K562 (cell line): ENCODE results near the gene MPZL1. TPM values are rescaled to one million over a fixed set of nuclear protein-coding genes. Genes with fewer than 3 reads are reported as not detected.

Experiments
- CHCHD3 ChIP-seq: fragments of 250-450 bp; sonication (Bioruptor Pico); IDR thresholded peaks from 2 replicates; pipeline ENCODE4 v2.1.2; 2022; ENCODE audit warnings: mild to moderate bottlenecking
- GATAD2A ChIP-seq: fragments of 450-650 bp; IDR thresholded peaks from 2 replicates; pipeline ENCODE4 v1.6.1; 2017
- HNRNPUL1 ChIP-seq: fragments of 200-400 bp; formaldehyde crosslinking; IDR thresholded peaks from 2 replicates; pipeline ENCODE4 v1.6.1; 2017; ENCODE audit warnings: low read length
- HSF4 ChIP-seq: fragments of 250-450 bp; sonication (Bioruptor Pico); IDR thresholded peaks from 2 replicates; pipeline ENCODE4 v2.1.2; 2022; ENCODE audit warnings: mild to moderate bottlenecking, moderate library complexity, borderline replicate concordance
- KLF1 ChIP-seq: fragments of 450-650 bp; IDR thresholded peaks from 2 replicates; pipeline ENCODE4 v1.6.1; 2016; ENCODE audit warnings: missing genetic modification characterization, missing compliant biosample characterization
- MED1 ChIP-seq: sonication (generic); formaldehyde crosslinking; IDR thresholded peaks from 2 replicates; pipeline ENCODE4 v1.8.1; 2023; ENCODE audit warnings: missing genetic modification reagents, borderline replicate concordance
- NFIX ChIP-seq: fragments of 250-450 bp; sonication (Bioruptor Pico); IDR thresholded peaks from 2 replicates; pipeline ENCODE4 v1.4.0; 2020; ENCODE audit warnings: low read depth, mild to moderate bottlenecking, moderate library complexity
- RCOR1 ChIP-seq, 2 experiments: IDR thresholded peaks; 2 replicates each; pipeline ENCODE4 v1.6.1; 2012; ENCODE audit warnings: low read depth in 2 of 2, low read length in 2 of 2, borderline replicate concordance in 1 of 2, improper control_type of control experiment in 1 of 2
- RFX1 ChIP-seq: fragments of 450-650 bp; IDR thresholded peaks from 2 replicates; pipeline ENCODE4 v1.6.1; 2016; ENCODE audit warnings: mild to moderate bottlenecking, moderate library complexity
- RREB1 ChIP-seq: fragments of 250-450 bp; sonication (Bioruptor Pico); IDR thresholded peaks from 2 replicates; pipeline ENCODE4 v1.4.0; 2020
- SRSF3 ChIP-seq: fragments of 200-400 bp; formaldehyde crosslinking; IDR thresholded peaks from 2 replicates; pipeline ENCODE4 v1.6.1; 2016; ENCODE audit warnings: mild to moderate bottlenecking, low read length, moderate library complexity; ENCODE audit not compliant: insufficient read depth
- STAT5A ChIP-seq: IDR thresholded peaks from 2 replicates; pipeline ENCODE4 v1.6.1; 2012; ENCODE audit warnings: low read length, inconsistent platforms, borderline replicate concordance
- TCF15 ChIP-seq: fragments of 250-450 bp; sonication (Bioruptor Pico); IDR thresholded peaks from 2 replicates; pipeline ENCODE4 v1.8.0; 2022; ENCODE audit warnings: moderate library complexity, mild to moderate bottlenecking, inconsistent platforms
- ZBTB1 ChIP-seq: sonication (generic); formaldehyde crosslinking; IDR thresholded peaks from 2 replicates; pipeline ENCODE4 v1.8.1; 2023; ENCODE audit warnings: missing genetic modification reagents, low read depth, mild to moderate bottlenecking, borderline replicate concordance
- ZNF174 ChIP-seq: fragments of 250-450 bp; sonication (Bioruptor Pico); IDR thresholded peaks from 2 replicates; pipeline ENCODE4 v1.4.0; 2020; ENCODE audit warnings: mild to moderate bottlenecking
- ZNF354B ChIP-seq: fragments of 250-450 bp; sonication (Bioruptor Pico); IDR thresholded peaks from 2 replicates; pipeline ENCODE4 v1.4.0; 2020
- ZNF41 ChIP-seq: fragments of 250-450 bp; sonication (Bioruptor Pico); conservative IDR thresholded peaks from 2 replicates; pipeline ENCODE4 v1.4.0; 2020; ENCODE audit warnings: mild to moderate bottlenecking
- ZNF431 ChIP-seq: sonication (generic); formaldehyde crosslinking; IDR thresholded peaks from 2 replicates; pipeline ENCODE4 v1.8.0; 2022; ENCODE audit warnings: mild to moderate bottlenecking, missing genetic modification reagents
- ZNF444 ChIP-seq: fragments of 250-450 bp; sonication (Bioruptor Pico); IDR thresholded peaks from 2 replicates; pipeline ENCODE4 v1.4.0; 2020; ENCODE audit warnings: mild to moderate bottlenecking, moderate library complexity
- ZNF583 ChIP-seq: fragments of 250-450 bp; sonication (Bioruptor Pico); IDR thresholded peaks from 2 replicates; pipeline ENCODE4 v1.4.0; 2020
- ZNF695 ChIP-seq: fragments of 450-650 bp; formaldehyde crosslinking; IDR thresholded peaks from 2 replicates; pipeline ENCODE4 v1.4.0; 2020; ENCODE audit warnings: mild to moderate bottlenecking, moderate library complexity
- polyA plus RNA-seq, 8 experiments: library from polyadenylated mRNA; depleted of rRNA in 4 of 8; stranded (reverse) in 5 of 8; unstranded in 3 of 8; fragments of >200 nt; fragmentation: Nextera tagmentation in 2 of 8; fragmentation: Illumina TruSeq in 1 of 8; extraction: Ambion mirVana in 2 of 8; extraction: Trizol in 1 of 8; gene quantifications; 2 replicates each; pipeline versions ENCODE4 v1.2.1 to v1.2.3, GENCODE V29; 2011 to 2014; ENCODE audit warnings: inconsistent platforms in 1 of 8, missing spikeins in 1 of 8
- total RNA-seq, 7 experiments: library from RNA; depleted of rRNA in 6 of 7; stranded (reverse); fragments of >200 nt in 6 of 7; fragmentation: Illumina TruSeq in 2 of 7; extraction: Trizol in 2 of 7; gene quantifications; 2 replicates each; pipeline versions ENCODE4 v1.2.1 to v1.2.3, GENCODE V29; 2011 to 2021; ENCODE audit warnings: low replicate concordance in 1 of 7
- TF ChIP-seq, protein P1 (sequence below): fragments of 450-650 bp; IDR thresholded peaks from 2 replicates; pipeline ENCODE4 v1.6.1; 2014; ENCODE audit warnings: low read depth, mild to moderate bottlenecking, moderate library complexity, borderline replicate concordance

MPZL1 gene
- total and polyA plus RNA-seq, 9 of the 15 experiments (the other 6 are each of a cell fraction or from before 2014, with no cell fraction given), result 14.5 to 153 (median 66.5) TPM

DNA sequence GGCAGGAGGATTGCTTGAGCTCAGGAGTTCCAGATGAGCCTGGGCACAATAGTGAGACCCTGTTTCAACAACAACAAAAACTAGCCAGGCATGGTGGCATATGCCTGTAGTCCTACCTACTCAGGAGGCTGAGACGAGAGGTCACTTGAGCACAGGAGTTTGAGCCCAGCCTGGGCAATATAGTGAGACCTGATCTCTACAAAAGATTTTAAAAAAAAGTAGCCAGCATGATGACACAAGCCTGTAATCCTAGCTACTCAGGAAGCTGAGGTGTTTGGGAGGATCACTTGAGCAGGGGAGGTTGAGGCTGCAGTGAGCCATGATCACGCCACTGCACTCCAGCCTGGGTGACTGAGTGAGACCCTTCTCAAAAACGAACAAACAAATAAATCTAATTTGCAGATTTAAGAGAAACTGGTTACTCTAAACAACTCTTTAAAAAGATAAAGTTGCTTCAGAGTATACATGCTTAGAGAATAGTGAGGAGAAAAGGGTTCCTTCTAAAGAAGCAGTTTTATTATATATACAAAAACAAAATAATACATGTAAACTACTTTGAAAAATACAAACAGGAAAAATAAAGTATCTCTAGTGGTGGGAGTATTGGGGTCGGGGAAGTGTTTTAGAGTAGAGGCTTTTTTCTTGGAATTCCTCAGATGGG is 103.8 kb downstream of the MPZL1 start (continued):
- TF ChIP-seq, protein P1, sequence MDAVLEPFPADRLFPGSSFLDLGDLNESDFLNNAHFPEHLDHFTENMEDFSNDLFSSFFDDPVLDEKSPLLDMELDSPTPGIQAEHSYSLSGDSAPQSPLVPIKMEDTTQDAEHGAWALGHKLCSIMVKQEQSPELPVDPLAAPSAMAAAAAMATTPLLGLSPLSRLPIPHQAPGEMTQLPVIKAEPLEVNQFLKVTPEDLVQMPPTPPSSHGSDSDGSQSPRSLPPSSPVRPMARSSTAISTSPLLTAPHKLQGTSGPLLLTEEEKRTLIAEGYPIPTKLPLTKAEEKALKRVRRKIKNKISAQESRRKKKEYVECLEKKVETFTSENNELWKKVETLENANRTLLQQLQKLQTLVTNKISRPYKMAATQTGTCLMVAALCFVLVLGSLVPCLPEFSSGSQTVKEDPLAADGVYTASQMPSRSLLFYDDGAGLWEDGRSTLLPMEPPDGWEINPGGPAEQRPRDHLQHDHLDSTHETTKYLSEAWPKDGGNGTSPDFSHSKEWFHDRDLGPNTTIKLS, result no peak
- peak; percentile 79; the same call in 1 of the 2 replicates for TF ChIP-seq ZNF583
- no peak for TF ChIP-seq ZNF354B (CRISPR knock-in tag)
- no peak for TF ChIP-seq MED1 (CRISPR knock-in tag)
- TF ChIP-seq STAT5A, result no peak
- TF ChIP-seq ZNF444 (CRISPR knock-in tag), result no peak
- peak; percentile 5; the same call in 1 of the 2 replicates for TF ChIP-seq TCF15 (CRISPR knock-in tag)
- no peak for TF ChIP-seq NFIX (CRISPR knock-in tag)
- TF ChIP-seq GATAD2A, result 0 out of 2 replicates have a peak, but pooled peaks have one; percentile 72
- TF ChIP-seq CHCHD3 (CRISPR knock-in tag), result no peak
- TF ChIP-seq ZNF174 (CRISPR knock-in tag), result no peak
- no peak for TF ChIP-seq ZNF695 (CRISPR knock-in tag)
- TF ChIP-seq RFX1, result no peak
- TF ChIP-seq KLF1 (tag), result no peak
- no peak for TF ChIP-seq ZBTB1 (CRISPR knock-in tag)
- TF ChIP-seq ZNF431 (CRISPR knock-in tag), result no peak
- TF ChIP-seq HNRNPUL1, result no peak
- peak; percentile 78; the same call in 1 of the 2 replicates for TF ChIP-seq HSF4 (CRISPR knock-in tag)
- 0 out of 2 replicates have a peak, but pooled peaks have one; percentile 25 for TF ChIP-seq RREB1 (CRISPR knock-in tag)
- no peak for TF ChIP-seq ZNF41
- TF ChIP-seq SRSF3, result no peak
- TF ChIP-seq RCOR1 (IDR thresholded peaks at IDR 0.05; ENCODE audit: borderline replicate concordance in 1 of 2, low read depth in 2 of 2, low read length in 2 of 2), result peak in 1 of 2 experiments; percentile 82; a peak in 2 of 4 replicates
